Medulla oblongata (tissue), 1 donor: ENCODE measurements around the gene TCAP.

Source experiments
- DNase-seq: peaks from one replicate; pipeline ENCODE4 v3.0.0-alpha.2; 2015; ENCODE audit errors: extremely low spot score

The TCAP gene

GRCh38 chr17:39629494-39629880 lies 35.7 kb upstream of the TCAP start:
- DNase-seq, result no peak

- no peak for DNase-seq
These were observed 35.3 kb upstream of the TCAP start for GRCh38 chr17:39629898-39630297.

GRCh38 chr17:39631403-39631802 lies 33.7 kb upstream of the TCAP start:
- DNase-seq, result no peak

GRCh38 chr17:39632153-39632941 lies 32.8 kb upstream of the TCAP start:
- DNase-seq, result peak; percentile 84

GRCh38 chr17:39633570-39634183 lies 31.5 kb upstream of the TCAP start:
- DNase-seq, result no peak

- peak; percentile 80 for DNase-seq
These were observed 30.7 kb upstream of the TCAP start for GRCh38 chr17:39634384-39634871.

- DNase-seq, result no peak
These were observed 29.5 kb upstream of the TCAP start for GRCh38 chr17:39635614-39636176.

- DNase-seq, result no peak
These were observed 28.6 kb upstream of the TCAP start for GRCh38 chr17:39636587-39636926.

GRCh38 chr17:39636927-39637736 lies 28.0 kb upstream of the TCAP start, which contains the start of gene STARD3:
Gene STARD3 (plus strand): TSS chr17:39637144. CDS start chr17:39653532, 16,388 bp downstream.
- peak; percentile 91 for DNase-seq

GRCh38 chr17:39638317-39638716 lies 26.8 kb upstream of the TCAP start:
- no peak for DNase-seq

GRCh38 chr17:39639043-39639442 lies 26.1 kb upstream of the TCAP start:
- DNase-seq, result no peak

- no peak for DNase-seq
These were observed 25.3 kb upstream of the TCAP start for GRCh38 chr17:39639566-39640458.

- no peak for DNase-seq
These were observed 24.5 kb upstream of the TCAP start for GRCh38 chr17:39640591-39641031.

- DNase-seq, result no peak
These were observed 24.1 kb upstream of the TCAP start for GRCh38 chr17:39641097-39641496.

GRCh38 chr17:39641883-39642282 lies 23.3 kb upstream of the TCAP start:
- no peak for DNase-seq

GRCh38 chr17:39642291-39643074 lies 22.7 kb upstream of the TCAP start:
- DNase-seq, result no peak

GRCh38 chr17:39643271-39643670 lies 21.9 kb upstream of the TCAP start:
- no peak for DNase-seq

- DNase-seq, result no peak
These were observed 17.9 kb upstream of the TCAP start for GRCh38 chr17:39647256-39647655.

- DNase-seq, result no peak
These were observed 16.4 kb upstream of the TCAP start for GRCh38 chr17:39648616-39649366.
